ENCODE results near the gene PTPN12.
"Not testable (repeated sequence)": the region's sequence is repeated elsewhere in the genome, so short reads cannot be mapped to it uniquely, and the experiment has no call there.

Gene PTPN12

GRCh38 chr7:77538281-77539212, 1.5 kb downstream of the PTPN12 start:
- DNase-seq, result no peak

- no peak for DNase-seq
Observed at GRCh38 chr7:77540402-77540822, 3.3 kb downstream of the PTPN12 start.

- not testable (repeated sequence) for DNase-seq
Observed at GRCh38 chr7:77540993-77541392, 3.9 kb downstream of the PTPN12 start.

GRCh38 chr7:77542409-77542808, 5.3 kb downstream of the PTPN12 start:
- no peak for DNase-seq

- no peak for DNase-seq
Observed at GRCh38 chr7:77542895-77543294, 5.8 kb downstream of the PTPN12 start.

- DNase-seq, result no peak
Observed at GRCh38 chr7:77543910-77544309, 6.8 kb downstream of the PTPN12 start.

- no peak for DNase-seq
Observed at GRCh38 chr7:77544518-77544917, 7.4 kb downstream of the PTPN12 start.

- DNase-seq, result no peak
Observed at GRCh38 chr7:77548206-77548605, 11.1 kb downstream of the PTPN12 start.

GRCh38 chr7:77549106-77549870, 12.2 kb downstream of the PTPN12 start:
- DNase-seq, result no peak

GRCh38 chr7:77550586-77550985, 13.5 kb downstream of the PTPN12 start:
- DNase-seq, result no peak

GRCh38 chr7:77553123-77553522, 16.0 kb downstream of the PTPN12 start:
- no peak for DNase-seq

GRCh38 chr7:77558284-77558967, 21.3 kb downstream of the PTPN12 start:
- DNase-seq, result no peak

GRCh38 chr7:77561352-77561751, 24.3 kb downstream of the PTPN12 start:
- DNase-seq, result no peak

GRCh38 chr7:77563275-77563674, 26.2 kb downstream of the PTPN12 start:
- DNase-seq, result no peak

- no peak for DNase-seq
Observed at GRCh38 chr7:77565917-77566316, 28.8 kb downstream of the PTPN12 start.

GRCh38 chr7:77566421-77566820, 29.3 kb downstream of the PTPN12 start:
- no peak for DNase-seq

- DNase-seq, result no peak
Observed at GRCh38 chr7:77569514-77570232, 32.6 kb downstream of the PTPN12 start.

- DNase-seq, result peak; percentile 7
Observed at GRCh38 chr7:77570330-77571011, 33.4 kb downstream of the PTPN12 start.

- DNase-seq, result no peak
Observed at GRCh38 chr7:77571801-77572200, 34.7 kb downstream of the PTPN12 start.

- no peak for DNase-seq
Observed at GRCh38 chr7:77575187-77575586, 38.1 kb downstream of the PTPN12 start.

- DNase-seq, result no peak
Observed at GRCh38 chr7:77576856-77577255, 39.8 kb downstream of the PTPN12 start.

GRCh38 chr7:77579797-77580196, 42.7 kb downstream of the PTPN12 start:
- no peak for DNase-seq
